Right ventricle myocardium inferior (tissue), 1 donor: ENCODE results near the gene MYCBP2. TPM values are rescaled to one million over a fixed set of nuclear protein-coding genes. Genes with fewer than 3 reads are reported as not detected.
"Not testable (repeated sequence)": the region's sequence is repeated elsewhere in the genome, so short reads cannot be mapped to it uniquely, and the experiment has no call there.

Source experiments
- ATAC-seq: fragments of 200-7000 bp; cut with Tn5 transposase; one replicate; pipeline ENCODE4 v1.9.1; 2020; ENCODE audit warnings: mild to moderate bottlenecking, moderate library complexity
- DNase-seq: peaks from one replicate; pipeline ENCODE4 v3.0.0; 2021; ENCODE audit errors: missing footprints
- intact Hi-C: fragments of 100-400 bp; cut with DNase I; formaldehyde crosslinking; loops from one replicate; pipeline ENCODE4 v1.11.0; 2022
- total RNA-seq: library from RNA; stranded (reverse); fragmentation: NEBNext Ultra II Directional; extraction: Animal tissue kit (Norgen Biotek cat#: 25700); gene quantifications from one replicate; pipeline ENCODE4 v1.2.1, GENCODE V29; 2021
- donor health status: DM: no; HTN: yes; CAD: no; lungs with severe emphysema.

The MYCBP2 gene
- total RNA-seq, 1 donor from 2014 or later: 40.7 TPM

GRCh38 chr13:77345150-77345780, 18.4 kb upstream of the MYCBP2 start:
- intact Hi-C loops: no loop called here
- no peak for ATAC-seq
- DNase-seq: no peak

DNA sequence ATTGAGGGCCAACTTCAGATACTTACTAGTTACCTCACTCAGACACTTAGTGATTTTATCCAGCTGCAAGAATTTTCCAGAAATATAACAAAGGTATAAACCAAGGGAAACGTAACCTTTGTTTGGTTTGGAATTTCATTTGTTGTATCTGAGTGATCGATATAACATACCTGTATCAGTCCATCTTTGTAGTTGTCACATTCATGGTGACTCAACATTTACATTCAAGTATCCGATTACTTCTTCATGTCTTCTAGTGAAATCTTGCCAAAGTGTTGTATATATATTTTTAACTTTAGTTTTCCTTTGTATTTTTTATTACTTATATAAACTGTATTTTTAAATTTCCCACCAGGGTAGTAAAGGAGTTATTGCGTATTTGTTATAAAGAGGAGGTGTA, 16.9 kb upstream of the MYCBP2 start:
- DNase-seq: no peak
- ATAC-seq: no peak
- intact Hi-C loops: no loop called here

GRCh38 chr13:77339408-77339807, 12.5 kb upstream of the MYCBP2 start:
- DNase-seq (no peak), ATAC-seq (no peak)
- intact Hi-C loops: no loop called here

DNA sequence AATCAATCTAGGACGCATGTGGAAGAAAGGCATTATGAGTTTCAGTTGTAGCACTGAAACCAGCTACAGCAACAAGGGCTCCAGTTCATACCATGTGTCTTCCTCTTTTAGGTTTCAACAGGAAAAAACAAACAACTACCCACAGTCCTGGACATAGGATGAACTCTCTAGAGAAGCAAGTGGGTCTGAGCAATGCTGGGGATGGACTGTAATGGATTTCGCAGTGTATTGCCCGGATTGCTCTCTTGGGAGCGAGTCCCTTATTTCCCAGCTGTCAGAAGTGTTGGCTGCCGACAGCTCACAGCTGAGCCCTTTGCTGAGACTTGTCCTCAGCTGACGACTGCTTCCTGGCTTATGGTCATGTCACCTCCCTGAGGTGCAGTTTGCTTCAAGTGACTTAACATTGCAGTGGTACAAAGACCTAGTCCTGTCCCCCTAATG, 12.1 kb upstream of the MYCBP2 start:
- ATAC-seq: peak; percentile 64
- intact Hi-C loops: no loop called here
- no peak for DNase-seq

DNA sequence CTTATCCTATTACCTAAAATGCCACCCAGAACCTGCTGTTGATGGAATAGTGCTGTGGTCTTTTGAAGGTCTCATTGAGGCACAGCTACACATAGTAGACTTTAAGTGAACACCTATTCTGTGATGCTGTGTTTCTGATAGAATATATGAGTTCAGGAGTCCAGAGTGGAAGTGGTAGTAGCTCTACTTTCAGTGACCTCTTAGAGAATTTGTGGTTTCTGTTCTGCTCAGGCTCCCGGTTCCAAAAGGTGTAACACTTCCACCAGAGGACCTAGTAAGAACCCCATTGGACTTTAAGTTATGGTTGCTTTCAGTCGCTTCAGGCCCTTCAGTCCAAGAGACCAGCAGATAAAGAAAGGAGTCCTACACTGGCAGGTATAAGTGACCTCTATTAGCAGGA, 11.4 kb upstream of the MYCBP2 start:
- ATAC-seq (no peak), DNase-seq (no peak)
- intact Hi-C loops: no loop called here

GRCh38 chr13:77337159-77337558, 10.3 kb upstream of the MYCBP2 start:
- intact Hi-C loops: no loop called here
- DNase-seq (no peak), ATAC-seq (no peak)

DNA sequence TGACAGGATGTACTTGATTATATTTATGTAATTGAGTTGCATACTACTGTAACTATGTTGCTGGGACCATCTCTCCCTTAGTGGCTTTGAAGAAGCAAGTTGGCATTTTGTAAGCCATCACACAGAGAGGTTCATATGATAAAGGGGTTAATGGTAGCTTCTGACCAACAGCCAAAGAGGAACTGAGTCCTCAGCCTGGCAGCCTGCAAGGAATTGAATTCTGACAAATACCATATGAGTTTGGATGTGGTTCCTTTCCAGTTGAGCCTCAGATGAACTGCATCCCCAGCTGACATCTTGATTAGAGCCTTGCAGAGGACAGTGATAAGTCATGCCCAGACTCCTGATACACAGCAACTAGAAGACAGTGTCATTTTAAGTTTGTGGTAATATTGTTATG, 8.6 kb upstream of the MYCBP2 start:
- ATAC-seq (no peak), DNase-seq (no peak)
- intact Hi-C loops: no loop called here

GRCh38 chr13:77333594-77333993, 6.7 kb upstream of the MYCBP2 start:
- intact Hi-C loops: no loop called here
- DNase-seq (no peak), ATAC-seq (no peak)

- intact Hi-C loops: no loop called here
- no peak for DNase-seq
- no peak for ATAC-seq
Measured at GRCh38 chr13:77331421-77331820, 4.5 kb upstream of the MYCBP2 start.

- no peak for DNase-seq
- ATAC-seq: no peak
- intact Hi-C loops: loop anchor here (5.0 to 10.0 kb wide), 4 partner anchors 48 to 365 kb away; partner anchors contain the start of genes FBXL3 and SLAIN1
Measured at GRCh38 chr13:77329911-77330584, 3.2 kb upstream of the MYCBP2 start.

DNA sequence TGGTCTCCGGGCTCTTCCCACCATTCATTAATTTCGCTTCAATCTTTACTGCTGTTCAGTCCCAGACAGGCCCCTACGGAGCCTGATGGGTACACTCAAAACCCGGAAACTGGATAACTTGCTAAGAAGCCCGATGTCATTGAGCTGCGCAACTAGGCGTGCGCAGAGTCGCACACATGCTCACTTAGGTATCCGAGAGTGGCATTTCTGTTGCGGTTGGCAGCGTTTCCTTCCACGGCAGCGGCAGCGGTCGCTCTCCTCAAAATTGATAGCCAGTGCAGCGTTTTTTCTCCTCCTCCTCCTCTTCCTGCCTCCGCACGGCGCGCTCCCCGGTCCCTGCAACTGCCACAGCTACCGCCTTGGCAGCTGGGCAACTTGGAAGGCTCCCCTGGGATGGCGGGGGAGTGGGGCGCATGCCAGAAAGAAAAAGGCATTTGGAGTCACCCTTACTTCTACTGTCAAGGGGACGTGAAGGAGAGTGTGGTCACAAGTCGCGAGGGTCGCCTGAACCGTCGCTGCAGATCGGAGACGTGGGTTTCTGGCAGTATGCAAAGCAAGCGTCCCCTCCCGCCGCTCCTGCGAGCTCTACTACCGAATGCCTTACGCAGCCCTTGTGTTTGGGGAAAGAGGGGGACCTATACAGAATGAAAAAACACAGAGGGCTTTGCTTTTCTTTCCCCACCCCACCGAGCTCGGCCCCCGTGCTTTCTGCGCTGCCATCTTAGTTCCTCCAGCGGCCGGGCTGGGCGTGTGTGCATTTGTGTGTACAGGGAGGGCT, 2.4 kb upstream of the MYCBP2 start:
- peak; percentile 93 for DNase-seq
- intact Hi-C loops: loop anchor here (5.0 to 10.0 kb wide), 4 partner anchors 47 to 365 kb away; partner anchors contain the start of genes FBXL3 and SLAIN1
- ATAC-seq: peak; percentile 86

DNA sequence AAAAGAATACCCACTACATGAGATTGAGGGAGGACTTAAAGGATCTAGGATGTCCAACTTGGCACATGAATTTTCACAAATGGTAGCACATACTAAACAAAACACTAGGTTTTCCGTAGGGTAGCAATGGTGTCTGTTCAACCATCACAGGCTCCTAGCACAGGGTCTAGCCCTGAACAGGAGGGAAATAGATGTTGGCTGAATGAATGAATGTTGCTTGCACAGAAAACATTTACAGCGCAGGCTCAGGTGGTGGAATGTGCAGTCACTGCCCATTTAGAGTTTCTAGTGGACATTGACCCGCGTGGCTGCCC, 1.9 kb upstream of the MYCBP2 start:
- DNase-seq: no peak
- no peak for ATAC-seq
- intact Hi-C loops: loop anchor here (5.0 to 10.0 kb wide), 4 partner anchors 46 to 366 kb away; partner anchors contain the start of genes FBXL3 and SLAIN1

GRCh38 chr13:77325371-77325980, 1.4 kb downstream of the MYCBP2 start:
- DNase-seq (no peak), ATAC-seq (no peak)
- intact Hi-C loops: loop anchor here (5.0 to 10.0 kb wide), 4 partner anchors 43 to 369 kb away; partner anchors contain the start of genes FBXL3 and SLAIN1

DNA sequence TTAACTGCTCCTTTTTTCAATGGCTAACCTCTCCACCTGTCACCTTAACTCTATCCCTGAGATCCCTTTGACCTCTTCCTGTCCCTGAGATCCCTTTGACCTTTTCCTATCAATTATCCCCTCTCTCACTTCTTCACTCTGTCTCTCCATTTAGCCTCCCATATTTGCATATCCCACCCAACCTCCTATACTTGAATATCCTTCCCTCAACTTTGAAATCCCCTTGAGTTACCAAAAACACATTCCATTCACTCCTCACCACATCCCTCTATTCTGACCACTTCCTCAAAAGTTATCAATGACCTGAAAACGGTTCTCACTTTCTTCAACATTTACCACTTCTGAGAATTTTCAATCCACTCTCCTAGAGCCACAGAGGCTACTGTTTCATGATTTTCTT, 3.0 kb downstream of the MYCBP2 start:
- intact Hi-C loops: loop anchor here (10.0 kb wide), 1 partner anchor 371 kb away; the partner anchor contains the start of gene SLAIN1
- no peak for DNase-seq
- ATAC-seq: no peak

DNA sequence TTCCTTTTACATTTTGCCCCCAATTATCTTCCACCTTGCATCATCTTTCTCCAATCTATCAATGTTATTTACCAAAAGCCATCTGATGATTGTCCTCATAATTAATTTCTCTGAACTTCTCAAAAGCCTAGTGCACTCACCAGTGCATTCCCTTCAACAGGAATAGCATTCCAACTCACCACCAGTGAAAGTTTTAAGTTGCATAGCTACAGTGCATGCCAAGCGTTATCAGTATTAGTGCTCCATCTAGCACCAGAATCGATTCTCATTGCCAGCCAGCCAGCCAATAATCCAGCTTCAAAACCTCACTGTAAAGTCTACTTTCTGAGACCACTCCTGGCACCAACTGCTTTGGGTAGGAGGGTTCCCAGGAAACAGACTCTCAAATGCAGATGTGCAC, 7.4 kb downstream of the MYCBP2 start:
- intact Hi-C loops: no loop called here
- ATAC-seq (no peak), DNase-seq (no peak)

DNA sequence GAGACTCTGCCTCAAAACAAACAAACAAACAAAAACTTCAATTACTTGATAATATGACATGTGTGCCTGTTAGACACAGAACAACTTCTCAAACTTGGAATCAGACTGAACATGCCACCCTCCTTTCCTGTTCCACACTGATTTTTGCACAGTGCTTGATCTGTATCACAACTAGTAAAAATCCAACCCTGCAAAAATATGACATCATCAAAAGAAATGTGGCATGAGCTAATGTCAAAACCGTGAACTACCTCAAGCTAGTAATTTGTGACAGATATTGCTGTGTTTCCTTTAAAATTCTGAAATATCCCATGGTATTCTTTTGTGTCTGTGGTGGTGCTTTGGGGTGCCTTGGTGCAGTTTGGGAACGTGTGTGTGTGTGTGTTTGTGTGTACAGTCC, 8.2 kb downstream of the MYCBP2 start:
- ATAC-seq: no peak
- DNase-seq: no peak
- intact Hi-C loops: no loop called here

DNA sequence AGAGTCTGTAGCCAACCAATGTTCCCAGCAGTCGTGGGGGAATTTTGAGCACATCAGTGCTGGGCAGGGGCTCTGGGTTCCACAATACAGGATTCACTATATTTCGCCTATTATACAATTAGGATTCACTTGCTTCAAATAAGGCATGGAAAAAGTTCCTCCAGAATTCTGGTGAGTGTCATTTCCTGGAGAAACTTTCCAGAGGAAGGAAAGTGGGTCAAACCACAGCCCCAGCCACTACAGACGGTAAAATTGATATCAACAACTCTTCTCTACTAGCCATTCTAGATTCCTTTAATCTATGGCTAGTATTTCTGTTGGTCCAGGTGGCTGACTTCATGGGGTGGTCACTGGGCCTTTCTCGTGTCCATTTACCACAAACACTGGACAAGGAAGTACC, 10.5 kb downstream of the MYCBP2 start:
- DNase-seq (no peak), ATAC-seq (no peak)
- intact Hi-C loops: no loop called here

DNA sequence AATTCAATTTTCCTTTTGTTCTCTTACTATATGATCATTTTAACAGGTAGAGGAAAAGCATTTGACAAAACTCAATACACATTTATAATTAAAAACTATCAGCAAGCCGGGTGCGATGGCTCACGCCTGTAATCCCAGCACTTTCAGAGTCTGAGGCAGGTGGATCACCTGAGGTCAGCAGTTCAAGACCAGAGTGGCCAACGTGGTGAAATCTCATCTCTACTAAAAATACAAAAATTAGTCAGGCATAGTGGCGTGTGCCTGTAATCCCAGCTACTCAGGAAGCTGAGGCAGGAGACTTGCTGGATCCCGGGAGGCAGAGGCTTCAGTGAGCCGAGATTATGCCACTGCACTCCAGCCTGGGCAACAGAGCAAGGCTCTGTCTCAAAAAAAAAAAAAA, 11.4 kb downstream of the MYCBP2 start:
- DNase-seq, ATAC-seq, intact Hi-C loops: not testable (repeated sequence)

DNA sequence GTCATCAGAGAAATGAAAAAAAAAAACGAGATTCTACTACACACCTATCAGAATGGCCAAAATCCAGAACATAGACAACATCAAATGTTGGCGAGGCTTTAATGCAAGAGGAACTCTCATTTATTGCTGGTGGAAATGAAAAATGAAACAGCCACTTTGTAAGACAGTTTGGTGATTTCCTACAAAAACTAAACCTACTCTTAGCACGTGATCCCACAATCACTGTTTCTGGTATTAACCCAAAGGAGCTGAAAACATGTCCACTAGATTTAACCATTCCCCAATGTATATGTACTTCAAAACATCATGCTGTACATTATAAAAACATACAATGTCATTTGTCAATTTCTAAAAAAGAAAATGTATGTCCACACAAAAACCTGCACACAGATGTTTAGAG, 13.0 kb downstream of the MYCBP2 start:
- no peak for DNase-seq
- no peak for ATAC-seq
- intact Hi-C loops: no loop called here
